Measurements from ENCODE around the gene TBCEL.

GRCh38 chr11:121038648-121039409 lies 14.9 kb downstream of the TBCEL start:
- TF ChIP-seq, protein P1, sequence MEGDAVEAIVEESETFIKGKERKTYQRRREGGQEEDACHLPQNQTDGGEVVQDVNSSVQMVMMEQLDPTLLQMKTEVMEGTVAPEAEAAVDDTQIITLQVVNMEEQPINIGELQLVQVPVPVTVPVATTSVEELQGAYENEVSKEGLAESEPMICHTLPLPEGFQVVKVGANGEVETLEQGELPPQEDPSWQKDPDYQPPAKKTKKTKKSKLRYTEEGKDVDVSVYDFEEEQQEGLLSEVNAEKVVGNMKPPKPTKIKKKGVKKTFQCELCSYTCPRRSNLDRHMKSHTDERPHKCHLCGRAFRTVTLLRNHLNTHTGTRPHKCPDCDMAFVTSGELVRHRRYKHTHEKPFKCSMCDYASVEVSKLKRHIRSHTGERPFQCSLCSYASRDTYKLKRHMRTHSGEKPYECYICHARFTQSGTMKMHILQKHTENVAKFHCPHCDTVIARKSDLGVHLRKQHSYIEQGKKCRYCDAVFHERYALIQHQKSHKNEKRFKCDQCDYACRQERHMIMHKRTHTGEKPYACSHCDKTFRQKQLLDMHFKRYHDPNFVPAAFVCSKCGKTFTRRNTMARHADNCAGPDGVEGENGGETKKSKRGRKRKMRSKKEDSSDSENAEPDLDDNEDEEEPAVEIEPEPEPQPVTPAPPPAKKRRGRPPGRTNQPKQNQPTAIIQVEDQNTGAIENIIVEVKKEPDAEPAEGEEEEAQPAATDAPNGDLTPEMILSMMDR (conservative IDR thresholded peaks at IDR 0.05) = no peak
- no peak for TF ChIP-seq EZH2 (IDR thresholded peaks at IDR 0.05; ENCODE audit: low read depth)

Data from PC-9 (cell line).